Nephron progenitor cell (in vitro differentiated cells): Measurements from ENCODE around the gene ADGRA1.

Experiments used
- DNase-seq: peaks from one replicate; pipeline ENCODE4 v3.0.0; 2021
- H3K27ac Mint-ChIP-seq: 2 replicates; pipeline ENCODE4 v1.8.0; 2021; ENCODE audit warnings: mild to moderate bottlenecking, moderate library complexity, mixed read lengths
- H3K27me3 Mint-ChIP-seq: 2 replicates; pipeline ENCODE4 v1.8.0; 2021; ENCODE audit warnings: mild to moderate bottlenecking, low read depth, mixed read lengths; ENCODE audit not compliant: poor library complexity
- H3K36me3 Mint-ChIP-seq: 2 replicates; pipeline ENCODE4 v1.8.0; 2021; ENCODE audit warnings: low read depth, mixed read lengths
- H3K4me1 Mint-ChIP-seq: 2 replicates; pipeline ENCODE4 v1.8.0; 2021; ENCODE audit warnings: mixed read lengths
- H3K4me3 Mint-ChIP-seq: 2 replicates; pipeline ENCODE4 v1.8.0; 2021; ENCODE audit warnings: mild to moderate bottlenecking, moderate library complexity, mixed read lengths
- H3K9me3 Mint-ChIP-seq: 2 replicates; pipeline ENCODE4 v1.8.0; 2021; ENCODE audit warnings: mild to moderate bottlenecking, moderate library complexity, mixed read lengths
- TF ChIP-seq, protein P1 (sequence below): fragments of 200-600 bp; sonication (generic); IDR thresholded peaks from 2 replicates; pipeline ENCODE4 v1.5.0; 2021; ENCODE audit warnings: antibody characterized with exemption

The ADGRA1 gene

DNA sequence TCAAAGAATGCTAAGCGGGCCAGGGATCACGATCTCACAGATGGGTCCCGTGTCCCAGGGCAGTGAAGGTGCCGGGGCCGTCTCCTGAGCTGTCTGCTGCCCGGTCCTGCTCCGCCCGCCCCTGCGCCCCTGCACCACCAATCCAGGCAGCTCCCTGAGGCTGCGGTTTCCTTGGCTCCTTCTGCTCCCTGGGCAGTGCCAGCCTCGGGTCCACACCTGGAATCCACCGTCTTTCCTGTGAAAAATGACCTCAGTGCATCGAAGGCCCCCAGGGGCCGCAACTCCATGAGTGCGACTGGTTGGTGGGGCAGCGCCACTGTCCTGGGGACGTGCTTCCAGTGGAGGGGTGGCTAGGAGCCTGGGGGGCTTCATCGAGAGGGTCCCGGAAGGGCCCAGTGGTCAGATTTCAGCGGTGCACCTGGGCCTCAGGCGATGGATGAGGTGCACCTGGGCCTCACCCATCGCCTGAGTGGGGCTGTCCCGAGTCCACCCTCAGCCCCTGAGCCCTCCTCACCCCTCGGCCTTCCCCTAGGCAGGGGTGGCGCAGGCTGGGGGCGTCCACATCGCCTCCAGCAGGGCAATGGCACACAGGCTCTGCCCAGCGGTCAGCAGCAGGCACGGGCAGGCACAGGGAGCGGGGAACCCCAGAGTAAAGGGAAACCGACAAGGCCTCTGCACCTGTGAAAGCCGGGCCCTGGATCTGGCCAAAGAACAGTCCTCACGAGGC, 27.2 kb downstream of the ADGRA1 start:
- no peaks in the 10 kb centered on the region for H3K4me1 Mint-ChIP-seq
- H3K4me3 Mint-ChIP-seq: no peak overlapping the region
- no peak overlapping the region for H3K27ac Mint-ChIP-seq
- H3K27me3 Mint-ChIP-seq: peaks cover 10% of the 10 kb centered on the region
- peaks cover 44% of the 10 kb centered on the region for H3K9me3 Mint-ChIP-seq
- no peaks in the 10 kb centered on the region for H3K36me3 Mint-ChIP-seq
- TF ChIP-seq, protein P1, sequence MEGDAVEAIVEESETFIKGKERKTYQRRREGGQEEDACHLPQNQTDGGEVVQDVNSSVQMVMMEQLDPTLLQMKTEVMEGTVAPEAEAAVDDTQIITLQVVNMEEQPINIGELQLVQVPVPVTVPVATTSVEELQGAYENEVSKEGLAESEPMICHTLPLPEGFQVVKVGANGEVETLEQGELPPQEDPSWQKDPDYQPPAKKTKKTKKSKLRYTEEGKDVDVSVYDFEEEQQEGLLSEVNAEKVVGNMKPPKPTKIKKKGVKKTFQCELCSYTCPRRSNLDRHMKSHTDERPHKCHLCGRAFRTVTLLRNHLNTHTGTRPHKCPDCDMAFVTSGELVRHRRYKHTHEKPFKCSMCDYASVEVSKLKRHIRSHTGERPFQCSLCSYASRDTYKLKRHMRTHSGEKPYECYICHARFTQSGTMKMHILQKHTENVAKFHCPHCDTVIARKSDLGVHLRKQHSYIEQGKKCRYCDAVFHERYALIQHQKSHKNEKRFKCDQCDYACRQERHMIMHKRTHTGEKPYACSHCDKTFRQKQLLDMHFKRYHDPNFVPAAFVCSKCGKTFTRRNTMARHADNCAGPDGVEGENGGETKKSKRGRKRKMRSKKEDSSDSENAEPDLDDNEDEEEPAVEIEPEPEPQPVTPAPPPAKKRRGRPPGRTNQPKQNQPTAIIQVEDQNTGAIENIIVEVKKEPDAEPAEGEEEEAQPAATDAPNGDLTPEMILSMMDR: no peak
- no peak for DNase-seq

DNA sequence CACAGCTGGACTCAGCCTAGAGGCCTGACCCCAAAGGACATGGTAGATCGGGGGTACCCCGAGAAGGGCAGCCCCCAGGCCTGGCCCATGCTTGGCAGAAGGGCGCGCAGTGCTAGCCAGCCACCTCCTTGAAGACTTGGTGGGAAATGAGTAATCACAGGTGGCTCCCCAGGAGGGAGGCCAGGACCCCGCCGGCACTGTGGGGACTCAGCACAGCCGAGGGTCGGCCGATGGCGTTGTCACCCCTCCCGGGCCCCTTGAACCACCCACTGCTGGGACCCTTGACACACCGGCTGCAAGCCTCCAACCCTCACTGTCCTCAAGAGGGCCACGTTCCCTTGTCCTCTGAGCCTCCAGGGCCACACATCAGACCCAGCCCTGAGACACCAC, 27.7 kb downstream of the ADGRA1 start:
- H3K36me3 Mint-ChIP-seq: no peaks in the 10 kb centered on the region
- H3K4me1 Mint-ChIP-seq: no peaks in the 10 kb centered on the region
- no peak overlapping the region for H3K27ac Mint-ChIP-seq
- no peak for DNase-seq
- peaks cover 7% of the 10 kb centered on the region for H3K27me3 Mint-ChIP-seq
- H3K4me3 Mint-ChIP-seq: no peak overlapping the region
- TF ChIP-seq, protein P1: no peak
- peaks cover 40% of the 10 kb centered on the region for H3K9me3 Mint-ChIP-seq

DNA sequence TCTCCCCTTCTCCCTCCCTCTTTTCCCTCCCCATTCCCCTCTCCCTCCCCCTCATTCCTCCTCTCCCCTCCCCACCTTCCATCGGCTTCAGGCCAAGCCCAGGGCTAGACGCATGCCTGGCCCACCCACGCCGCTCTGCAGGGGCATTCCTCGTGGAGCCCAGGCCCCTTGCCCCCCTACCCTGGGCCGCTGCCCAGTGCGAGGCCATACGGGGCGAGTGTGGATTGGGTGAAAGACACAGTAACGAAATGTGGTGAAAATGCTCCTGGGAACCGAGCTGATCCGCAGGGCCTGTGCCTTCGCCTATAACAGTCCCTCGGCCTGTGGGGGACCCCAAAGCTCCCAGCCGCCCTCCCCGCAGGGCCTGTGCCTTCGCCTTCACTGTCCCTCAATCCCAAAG, 28.3 kb downstream of the ADGRA1 start:
- TF ChIP-seq, protein P1: no peak
- H3K9me3 Mint-ChIP-seq: peaks cover 38% of the 10 kb centered on the region
- H3K27ac Mint-ChIP-seq: no peak overlapping the region
- no peaks in the 10 kb centered on the region for H3K36me3 Mint-ChIP-seq
- H3K27me3 Mint-ChIP-seq: peaks cover 7% of the 10 kb centered on the region
- H3K4me3 Mint-ChIP-seq: no peak overlapping the region
- DNase-seq: no peak
- no peaks in the 10 kb centered on the region for H3K4me1 Mint-ChIP-seq

DNA sequence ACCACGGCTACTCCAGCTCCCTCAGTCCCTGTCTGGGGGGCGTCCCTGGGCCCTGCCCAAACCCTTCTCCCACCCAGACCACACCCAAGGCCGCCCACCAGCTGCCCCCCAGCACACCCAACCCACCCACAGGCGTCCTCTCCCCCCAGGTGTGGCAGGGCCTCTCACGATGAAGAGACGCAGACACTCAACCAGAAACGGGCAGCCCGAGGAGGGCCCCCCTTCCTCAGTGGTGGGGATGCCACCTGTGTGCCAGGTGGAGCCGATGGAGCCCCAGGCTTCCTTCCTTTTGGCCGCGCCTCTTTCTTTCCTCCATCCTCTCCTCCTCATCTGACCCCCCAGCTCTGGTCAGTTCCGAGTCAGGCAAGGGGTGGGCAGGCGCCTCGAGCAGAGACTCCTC, 28.7 kb downstream of the ADGRA1 start:
- no peak for DNase-seq

DNA sequence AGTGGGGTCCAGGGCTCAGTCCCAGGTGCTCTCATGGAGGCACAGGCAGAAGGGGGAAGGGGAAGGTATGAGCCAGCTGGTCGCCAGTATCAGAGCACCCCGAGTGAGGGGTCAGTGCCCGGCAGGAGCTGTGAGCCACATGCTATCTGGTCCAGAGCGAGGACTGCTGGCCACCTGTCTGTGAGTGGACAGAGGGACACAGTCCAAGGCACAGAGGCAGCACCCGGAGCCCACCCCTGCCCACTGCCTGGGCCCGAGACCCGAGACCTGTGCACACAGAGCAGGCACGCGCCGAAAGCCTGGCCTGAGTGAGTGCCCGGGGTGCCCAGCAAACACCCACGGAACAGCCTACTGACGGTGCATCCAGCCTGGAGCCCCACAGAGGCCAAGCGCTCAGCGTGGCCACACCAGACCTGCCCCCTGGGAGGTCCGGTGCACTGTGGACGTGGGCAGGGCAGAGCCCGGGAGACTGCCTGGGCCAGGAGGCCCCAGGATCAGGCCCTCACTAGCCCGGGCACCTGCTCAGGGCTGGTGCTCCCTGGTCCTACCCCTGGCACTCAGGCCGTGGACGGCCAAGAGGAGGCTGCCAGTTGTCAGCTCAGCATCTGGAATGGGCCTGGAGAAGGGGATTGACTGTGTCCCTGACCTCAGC, 29.4 kb downstream of the ADGRA1 start:
- Mint-ChIP-seq H3K27ac (no peak overlapping the region), H3K27me3 (peaks cover 7% of the 10 kb centered on the region), H3K9me3 (peaks cover 31% of the 10 kb centered on the region), H3K36me3 (no peaks in the 10 kb centered on the region), H3K4me1 (no peaks in the 10 kb centered on the region), H3K4me3 (no peak overlapping the region)
- TF ChIP-seq, protein P1: no peak
- no peak for DNase-seq

More for the DNA sequence above, 28.7 kb downstream of the ADGRA1 start:
- TF ChIP-seq, protein P1: no peak
- Mint-ChIP-seq H3K27ac (no peak overlapping the region), H3K4me1 (no peaks in the 10 kb centered on the region), H3K4me3 (no peak overlapping the region), H3K9me3 (peaks cover 38% of the 10 kb centered on the region), H3K27me3 (peaks cover 7% of the 10 kb centered on the region), H3K36me3 (no peaks in the 10 kb centered on the region)

DNA sequence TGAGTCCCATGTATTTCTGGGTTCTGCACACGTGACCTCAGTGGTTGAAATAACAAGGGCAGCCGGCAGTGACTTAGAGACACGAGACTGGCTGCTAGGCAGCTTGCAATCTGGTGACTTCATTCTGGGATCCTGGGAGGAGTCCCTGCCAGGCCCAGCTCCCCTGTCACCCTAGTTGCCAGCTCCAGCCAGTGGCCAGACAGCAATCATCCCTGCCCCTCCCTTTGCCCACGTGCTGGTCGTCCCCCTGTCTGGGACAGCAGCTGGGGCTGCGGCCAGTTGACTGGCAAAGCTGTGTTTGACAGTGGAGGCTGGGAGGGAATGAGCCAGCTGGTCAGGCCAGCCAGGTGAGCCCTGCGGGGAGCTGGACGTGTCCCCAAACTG, 30.0 kb downstream of the ADGRA1 start:
- H3K9me3 Mint-ChIP-seq: peaks cover 25% of the 10 kb centered on the region
- no peak overlapping the region for H3K27ac Mint-ChIP-seq
- peaks cover 4% of the 10 kb centered on the region for H3K27me3 Mint-ChIP-seq

More for the DNA sequence above, 30.0 kb downstream of the ADGRA1 start:
- no peaks in the 10 kb centered on the region for H3K4me1 Mint-ChIP-seq
- H3K36me3 Mint-ChIP-seq: no peaks in the 10 kb centered on the region
- no peak for DNase-seq
- TF ChIP-seq, protein P1: no peak
- no peak overlapping the region for H3K4me3 Mint-ChIP-seq
